H9 (cell line): ENCODE measurements around the gene UST. TPM values are rescaled to one million over a fixed set of nuclear protein-coding genes. Genes with fewer than 3 reads are reported as not detected.

Experiments
- DNase-seq: peaks from one replicate; pipeline ENCODE4 v3.0.0-alpha.2; 2017
- H2AFZ ChIP-seq: one replicate; pipeline ENCODE4 v1.6.1; 2013; ENCODE audit warnings: mild to moderate bottlenecking, low read length, control low read depth, moderate library complexity
- H2AK5ac ChIP-seq: 2 replicates; pipeline ENCODE4 v1.6.1; 2013; ENCODE audit warnings: low read length, control low read depth, mixed read lengths; ENCODE audit not compliant: insufficient read length
- H2BK120ac ChIP-seq: one replicate; pipeline ENCODE4 v1.6.1; 2013; ENCODE audit warnings: low read depth, mild to moderate bottlenecking, low read length, control low read depth, inconsistent platforms; ENCODE audit not compliant: poor library complexity, severe bottlenecking
- H2BK12ac ChIP-seq: 2 replicates; pipeline ENCODE4 v1.6.1; 2013; ENCODE audit warnings: low read length, control low read depth, mixed read lengths, low read depth; ENCODE audit not compliant: insufficient read length
- H2BK15ac ChIP-seq: 2 replicates; pipeline ENCODE4 v1.6.1; 2013; ENCODE audit warnings: low read depth, low read length, control low read depth
- H2BK20ac ChIP-seq: one replicate; pipeline ENCODE4 v1.6.1; 2013; ENCODE audit warnings: low read depth, mild to moderate bottlenecking, low read length, control low read depth, inconsistent platforms; ENCODE audit not compliant: poor library complexity, severe bottlenecking
- H2BK5ac ChIP-seq: 2 replicates; pipeline ENCODE4 v1.6.1; 2013; ENCODE audit warnings: low read length, control low read depth, mixed read lengths; ENCODE audit not compliant: insufficient read length
- H3K14ac ChIP-seq: 2 replicates; pipeline ENCODE4 v1.6.1; 2013; ENCODE audit warnings: low read length, control low read depth; ENCODE audit not compliant: insufficient read depth
- H3K18ac ChIP-seq: 2 replicates; pipeline ENCODE4 v1.6.1; 2013; ENCODE audit warnings: low read depth, mild to moderate bottlenecking, mixed read lengths, low read length, control low read depth; ENCODE audit not compliant: insufficient read length
- H3K23ac ChIP-seq: 2 replicates; pipeline ENCODE4 v1.6.1; 2013; ENCODE audit warnings: low read length, control low read depth, mixed read lengths, low read depth; ENCODE audit not compliant: insufficient read length
- H3K23me2 ChIP-seq: 2 replicates; pipeline ENCODE4 v1.6.1; 2013; ENCODE audit warnings: low read depth, mild to moderate bottlenecking, mixed read lengths, low read length, control low read depth; ENCODE audit not compliant: insufficient read length, poor library complexity, severe bottlenecking
- H3K27ac ChIP-seq: 2 replicates; pipeline ENCODE4 v1.5.1; 2013; ENCODE audit warnings: low read length, control low read depth, mixed read lengths, low read depth; ENCODE audit not compliant: insufficient read length
- H3K27me3 ChIP-seq: 2 replicates; pipeline ENCODE4 v1.6.1; 2013; ENCODE audit warnings: low read length, control low read depth, inconsistent platforms; ENCODE audit not compliant: insufficient read depth
- H3K4ac ChIP-seq: 2 replicates; pipeline ENCODE4 v1.6.1; 2013; ENCODE audit warnings: low read depth, mild to moderate bottlenecking, control low read depth, inconsistent platforms, low read length, moderate library complexity
- H3K4me1 ChIP-seq: 2 replicates; pipeline ENCODE4 v1.6.1; 2013; ENCODE audit warnings: low read length, control low read depth, inconsistent platforms; ENCODE audit not compliant: insufficient read depth
- H3K4me2 ChIP-seq: 2 replicates; pipeline ENCODE4 v1.6.1; 2013; ENCODE audit warnings: low read length, control low read depth, mixed read lengths; ENCODE audit not compliant: insufficient read length, insufficient read depth
- H3K56ac ChIP-seq: 2 replicates; pipeline ENCODE4 v1.6.1; 2013; ENCODE audit warnings: low read depth, mild to moderate bottlenecking, mixed read lengths, low read length, control low read depth; ENCODE audit not compliant: insufficient read length
- H3K79me1 ChIP-seq: 2 replicates; pipeline ENCODE4 v1.6.1; 2013; ENCODE audit warnings: low read depth, mild to moderate bottlenecking, moderate library complexity, low read length, control low read depth, inconsistent platforms; ENCODE audit not compliant: insufficient read depth, poor library complexity, severe bottlenecking
- H3K79me2 ChIP-seq: 2 replicates; pipeline ENCODE4 v1.6.1; 2013; ENCODE audit warnings: low read length, control low read depth, inconsistent platforms; ENCODE audit not compliant: insufficient read depth
- H3K9ac ChIP-seq: 2 replicates; pipeline ENCODE4 v1.6.1; 2013; ENCODE audit warnings: low read length, control low read depth, mixed read lengths; ENCODE audit not compliant: insufficient read length; ENCODE audit errors: extremely low read depth
- H3K9me3 ChIP-seq: one replicate; pipeline ENCODE4 v1.6.1; 2013; ENCODE audit warnings: low read depth, low read length, inconsistent platforms; ENCODE audit not compliant: control insufficient read depth
- H3T11ph ChIP-seq: one replicate; pipeline ENCODE4 v1.6.1; 2013; ENCODE audit warnings: mild to moderate bottlenecking, low read length, control low read depth, inconsistent platforms
- H4K20me1 ChIP-seq: one replicate; pipeline ENCODE4 v1.6.1; 2013; ENCODE audit not compliant: control insufficient read depth, insufficient read length, insufficient read depth
- H4K5ac ChIP-seq: 2 replicates; pipeline ENCODE4 v1.6.1; 2013; ENCODE audit warnings: low read depth, mild to moderate bottlenecking, mixed read lengths, low read length, control low read depth; ENCODE audit not compliant: insufficient read length
- H4K8ac ChIP-seq: replicated peaks from 2 replicates; pipeline ENCODE4 v1.6.1; 2013; ENCODE audit warnings: low read length, control low read depth, mixed read lengths, low read depth; ENCODE audit not compliant: insufficient read length
- H4K91ac ChIP-seq: 2 replicates; pipeline ENCODE4 v1.6.1; 2013; ENCODE audit warnings: low read depth, mild to moderate bottlenecking, moderate library complexity, mixed read lengths, low read length, control low read depth; ENCODE audit not compliant: insufficient read length
- H3K27ac Mint-ChIP-seq, 3 experiments: 2 replicates in 2 of 3; 3 replicates in 1 of 3; pipeline ENCODE4 v1.8.0; 2020 to 2021; ENCODE audit warnings: mixed read lengths in 3 of 3, mild to moderate bottlenecking in 1 of 3, moderate library complexity in 1 of 3
- H3K27me3 Mint-ChIP-seq: 2 replicates; pipeline ENCODE4 v1.8.0; 2021; ENCODE audit warnings: low read depth, mild to moderate bottlenecking, moderate library complexity, mixed read lengths
- H3K36me3 Mint-ChIP-seq, 3 experiments: 2 replicates in 2 of 3; 3 replicates in 1 of 3; pipeline ENCODE4 v1.8.0; 2020 to 2021; ENCODE audit warnings: low read depth in 3 of 3, mixed read lengths in 3 of 3; ENCODE audit not compliant: insufficient read depth in 1 of 3
- H3K4me1 Mint-ChIP-seq, 2 experiments: 2 replicates each; pipeline ENCODE4 v1.8.0; 2020; ENCODE audit warnings: mixed read lengths in 2 of 2
- H3K4me3 Mint-ChIP-seq, 2 experiments: 2 replicates in 1 of 2; 3 replicates in 1 of 2; pipeline ENCODE4 v1.8.0; 2020 to 2021; ENCODE audit warnings: mild to moderate bottlenecking in 2 of 2, mixed read lengths in 2 of 2, moderate library complexity in 1 of 2
- H3K9me3 Mint-ChIP-seq, 2 experiments: 2 replicates in 1 of 2; 3 replicates in 1 of 2; pipeline ENCODE4 v1.8.0; 2020; ENCODE audit warnings: mild to moderate bottlenecking in 2 of 2, mixed read lengths in 2 of 2, moderate library complexity in 1 of 2
- CTCF ChIP-seq: fragments of 200-600 bp; sonication (generic); conservative IDR thresholded peaks from 3 replicates; pipeline ENCODE4 v1.8.0; 2021; ENCODE audit warnings: antibody characterized with exemption, mild to moderate bottlenecking
- WGBS: extraction: QIAGEN DNeasy Blood & Tissue Kit; methylation state at CpG from one replicate; pipeline ENCODE4 v1.1.7; 2013; ENCODE audit warnings: missing lambda C conversion rate, low lambda C conversion rate, mixed read lengths; ENCODE audit not compliant: insufficient read length; ENCODE audit errors: extremely low coverage; 5-methylcytosine and 5-hydroxymethylcytosine counted together
- total RNA-seq: library from RNA; stranded (reverse); gene quantifications from 2 replicates; pipeline ENCODE4 v1.2.1, GENCODE V29; 2021

Gene UST
- total RNA-seq, 1 experiment from 2014 or later = 14.4 TPM

- no peak overlapping the region for H3K27ac ChIP-seq
- Mint-ChIP-seq H3K27ac (no peak overlapping the region), H3K9me3 (peaks cover 0 to 2% of the 10 kb centered on the region in 2 experiments; a peak in 2 of 5 replicates), H3K27me3 (no peaks in the 10 kb centered on the region), H3K36me3 (peaks cover 5 to 15% (median 12%) of the 10 kb centered on the region in 3 experiments; a peak in 6 of 7 replicates), H3K4me1 (peaks cover 23 to 31% of the 10 kb centered on the region in 2 experiments), H3K4me3 (no peak overlapping the region)
- H3K4me2 ChIP-seq = no peak overlapping the region
- H3K4me1 ChIP-seq = no peaks in the 10 kb centered on the region; the same call in 1 of the 2 replicates
- no peak overlapping the region for H3K23ac ChIP-seq
- H2BK120ac ChIP-seq = no peak overlapping the region
- peaks cover 21% of the 10 kb centered on the region; the same call in 1 of the 2 replicates for H3K79me2 ChIP-seq
- peaks cover 7% of the 10 kb centered on the region for H3K79me1 ChIP-seq
- H3K14ac ChIP-seq = no peak overlapping the region
- H2AK5ac ChIP-seq = no peak overlapping the region
- no peak overlapping the region for H3K56ac ChIP-seq
- H3K9ac ChIP-seq = no peak overlapping the region
- no peak overlapping the region for H2BK12ac ChIP-seq
- H4K20me1 ChIP-seq = no peaks in the 10 kb centered on the region
- H2BK5ac ChIP-seq = no peak overlapping the region
- H4K5ac ChIP-seq = no peak overlapping the region
- no peak overlapping the region for H2BK15ac ChIP-seq
- TF ChIP-seq CTCF = no peak
- no CpG with 5 or more reads among the region's 1 CpG for WGBS
- H3K9me3 ChIP-seq = no peaks in the 10 kb centered on the region
- DNase-seq = no peak
- no peaks in the 10 kb centered on the region for H3K23me2 ChIP-seq
- no peak overlapping the region for H4K8ac ChIP-seq
- no peaks in the 10 kb centered on the region for H3K27me3 ChIP-seq
- H3T11ph ChIP-seq = no peak overlapping the region
- H2BK20ac ChIP-seq = no peak overlapping the region
- H2AFZ ChIP-seq = no peak overlapping the region
- H4K91ac ChIP-seq = no peak overlapping the region
- H3K18ac ChIP-seq = no peak overlapping the region
- H3K4ac ChIP-seq = no peak overlapping the region
These were observed 78.1 kb downstream of the UST start for GRCh38 chr6:148824960-148825359.
